Ectodermal cell (in vitro differentiated cells): Measurements from ENCODE around the gene NEDD4L.

Experiments
- H3K27ac ChIP-seq: 2 replicates; pipeline ENCODE4 v1.7.0; 2013; ENCODE audit warnings: mild to moderate bottlenecking, low read depth, low read length; ENCODE audit not compliant: insufficient read depth, poor library complexity, severe bottlenecking
- H3K27me3 ChIP-seq: 2 replicates; pipeline ENCODE4 v1.7.0; 2013; ENCODE audit warnings: mild to moderate bottlenecking, low read length; ENCODE audit not compliant: insufficient read depth, control insufficient read depth, poor library complexity, severe bottlenecking
- H3K36me3 ChIP-seq: one replicate; pipeline ENCODE4 v1.7.0; 2013; ENCODE audit warnings: low read length; ENCODE audit not compliant: control insufficient read depth, insufficient read depth
- H3K4me1 ChIP-seq: one replicate; pipeline ENCODE4 v1.7.0; 2013; ENCODE audit warnings: low read length; ENCODE audit not compliant: control insufficient read depth, insufficient read depth
- H3K4me3 ChIP-seq: 2 replicates; pipeline ENCODE4 v1.7.0; 2013; ENCODE audit warnings: low read depth, low read length, control low read depth; ENCODE audit not compliant: insufficient read depth
- H3K9me3 ChIP-seq: 2 replicates; pipeline ENCODE4 v1.7.0; 2013; ENCODE audit warnings: mild to moderate bottlenecking, low read length, moderate library complexity; ENCODE audit not compliant: control insufficient read depth
- WGBS, 2 experiments: methylation state at CpG; one replicate each; pipeline ENCODE4 v1.1.7; 2013; ENCODE audit warnings: missing lambda C conversion rate in 2 of 2; 5-methylcytosine and 5-hydroxymethylcytosine counted together

Gene NEDD4L

GRCh38 chr18:58362829-58363271 lies 318.8 kb downstream of the NEDD4L start:
- 93 to 96% methylated on average over 2 of the region's 2 CpGs for WGBS, 2 experiments
- no peak overlapping the region for H3K27ac ChIP-seq

GRCh38 chr18:58363767-58364540 lies 319.9 kb downstream of the NEDD4L start:
- Histone ChIP-seq H3K4me3 (no peak overlapping the region), H3K27ac (no peak overlapping the region), H3K9me3 (no peaks in the 10 kb centered on the region), H3K27me3 (no peaks in the 10 kb centered on the region), H3K4me1 (no peaks in the 10 kb centered on the region), H3K36me3 (peaks cover 12% of the 10 kb centered on the region)
- 83 to 97% methylated on average over 3 to 6 of the region's 6 CpGs for WGBS, 2 experiments

More at GRCh38 chr18:58362829-58363271, 318.8 kb downstream of the NEDD4L start:
- Histone ChIP-seq H3K27me3 (no peaks in the 10 kb centered on the region), H3K36me3 (peaks cover 12% of the 10 kb centered on the region), H3K4me1 (no peaks in the 10 kb centered on the region), H3K9me3 (no peaks in the 10 kb centered on the region), H3K4me3 (no peak overlapping the region)

GRCh38 chr18:58364876-58365528 lies 321.0 kb downstream of the NEDD4L start:
- H3K27me3 ChIP-seq = no peaks in the 10 kb centered on the region
- no peak overlapping the region for H3K27ac ChIP-seq
- peaks cover 12% of the 10 kb centered on the region for H3K36me3 ChIP-seq
- no peak overlapping the region for H3K4me3 ChIP-seq
- 92 to 96% methylated on average over 6 to 7 of the region's 7 CpGs for WGBS, 2 experiments
- H3K4me1 ChIP-seq = no peaks in the 10 kb centered on the region
- H3K9me3 ChIP-seq = no peaks in the 10 kb centered on the region

- H3K27me3 ChIP-seq = no peaks in the 10 kb centered on the region
- H3K36me3 ChIP-seq = peaks cover 10% of the 10 kb centered on the region
- WGBS, 2 experiments = 96% methylated on average over 9 of the region's 9 CpGs
- no peak overlapping the region for H3K27ac ChIP-seq
- no peaks in the 10 kb centered on the region for H3K4me1 ChIP-seq
- no peaks in the 10 kb centered on the region for H3K9me3 ChIP-seq
- H3K4me3 ChIP-seq = no peak overlapping the region
Measured at GRCh38 chr18:58367425-58368140, 323.6 kb downstream of the NEDD4L start.

- H3K27ac ChIP-seq = no peak overlapping the region
- H3K27me3 ChIP-seq = no peaks in the 10 kb centered on the region
- peaks cover 7% of the 10 kb centered on the region for H3K36me3 ChIP-seq
- H3K4me3 ChIP-seq = no peak overlapping the region
- H3K9me3 ChIP-seq = no peaks in the 10 kb centered on the region
- 93 to 95% methylated on average over 10 of the region's 10 CpGs for WGBS, 2 experiments
- H3K4me1 ChIP-seq = peaks cover 11% of the 10 kb centered on the region
Measured at GRCh38 chr18:58369616-58370015, 325.6 kb downstream of the NEDD4L start.

DNA sequence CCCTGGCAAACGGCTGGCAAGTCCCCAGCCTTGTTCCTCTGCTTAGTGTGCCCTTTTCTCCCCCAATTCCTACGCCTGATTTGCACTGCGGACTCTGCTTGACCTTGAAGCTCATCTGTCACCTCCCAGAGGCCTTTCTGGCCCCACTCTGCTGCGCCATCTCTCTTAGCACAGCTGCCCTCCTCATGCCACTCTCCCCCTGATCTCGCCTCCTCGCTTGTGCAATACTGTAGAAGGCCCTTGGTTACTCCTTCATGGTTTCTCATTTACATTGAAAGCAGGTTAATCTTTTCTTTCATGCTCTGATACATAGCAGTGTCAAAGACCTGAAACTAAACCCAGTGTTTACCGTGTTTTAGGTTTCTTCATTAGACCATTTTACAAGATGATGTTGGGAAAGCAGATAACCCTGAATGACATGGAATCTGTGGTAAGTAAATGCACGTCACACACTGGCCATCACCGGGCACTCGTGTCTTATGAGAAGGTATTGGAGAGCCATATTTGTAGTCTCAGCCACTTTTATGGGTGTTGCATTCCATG lies 326.1 kb downstream of the NEDD4L start:
- 95 to 97% methylated on average over 10 of the region's 10 CpGs for WGBS, 2 experiments

DNA sequence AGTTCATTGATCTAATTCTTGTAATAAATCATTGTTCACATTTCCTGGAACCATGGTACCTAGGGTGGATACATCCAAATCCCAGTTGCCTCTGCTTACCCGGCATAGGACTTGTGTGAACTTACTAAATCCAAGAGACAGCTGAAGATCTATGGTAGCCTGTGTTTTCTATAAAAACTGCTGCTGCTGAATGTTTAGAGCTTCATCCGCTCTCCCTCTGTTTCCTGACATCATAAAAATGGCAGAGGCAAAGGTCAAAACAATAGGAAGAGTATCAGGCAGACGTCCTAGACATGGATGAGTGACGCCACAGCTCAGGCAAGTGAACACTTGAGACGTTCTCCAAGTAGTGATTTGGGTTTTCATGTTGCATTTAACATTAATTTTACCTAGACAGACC lies 326.6 kb downstream of the NEDD4L start:
- H3K27me3 ChIP-seq = no peaks in the 10 kb centered on the region
- no peak overlapping the region for H3K27ac ChIP-seq
- peaks cover 11% of the 10 kb centered on the region for H3K4me1 ChIP-seq
- 93 to 97% methylated on average over 5 of the region's 5 CpGs for WGBS, 2 experiments
- H3K4me3 ChIP-seq = no peak overlapping the region
- peaks cover 7% of the 10 kb centered on the region for H3K36me3 ChIP-seq
- no peaks in the 10 kb centered on the region for H3K9me3 ChIP-seq

More for the DNA sequence above, 326.1 kb downstream of the NEDD4L start:
- Histone ChIP-seq H3K4me3 (no peak overlapping the region), H3K36me3 (peaks cover 7% of the 10 kb centered on the region), H3K27me3 (no peaks in the 10 kb centered on the region), H3K27ac (no peak overlapping the region), H3K9me3 (no peaks in the 10 kb centered on the region), H3K4me1 (peaks cover 11% of the 10 kb centered on the region)

- WGBS, 2 experiments = 85 to 86% methylated on average over 5 of the region's 5 CpGs
- no peaks in the 10 kb centered on the region for H3K9me3 ChIP-seq
Measured at GRCh38 chr18:58373481-58373880, 329.5 kb downstream of the NEDD4L start.

DNA sequence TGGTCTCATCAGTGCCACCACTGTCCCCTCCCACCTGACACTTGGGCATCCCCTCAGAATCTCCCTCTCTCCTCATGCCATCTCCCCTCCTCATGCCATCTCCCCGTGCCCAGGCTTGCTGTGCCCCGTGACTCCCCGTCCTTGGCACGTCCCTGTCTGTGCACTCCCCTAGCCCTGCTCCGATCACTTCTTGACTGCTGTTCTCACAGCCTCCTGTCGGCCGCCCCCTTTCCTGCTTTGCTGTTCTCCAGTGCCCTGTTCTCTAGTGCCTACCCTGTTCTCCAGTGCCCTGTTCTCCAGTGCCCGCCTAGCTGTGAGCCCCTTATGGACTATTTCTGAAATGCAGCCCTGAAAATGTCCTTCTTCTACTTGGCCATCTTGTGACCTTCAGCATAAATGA lies 331.0 kb downstream of the NEDD4L start:
- H3K4me1 ChIP-seq = peaks cover 20% of the 10 kb centered on the region
- WGBS, 2 experiments = 91% methylated on average over 8 of the region's 8 CpGs
- H3K4me3 ChIP-seq = no peak overlapping the region
- H3K36me3 ChIP-seq = no peaks in the 10 kb centered on the region
- no peaks in the 10 kb centered on the region for H3K27me3 ChIP-seq
- no peak overlapping the region for H3K27ac ChIP-seq
- H3K9me3 ChIP-seq = no peaks in the 10 kb centered on the region

More at GRCh38 chr18:58373481-58373880, 329.5 kb downstream of the NEDD4L start:
- no peaks in the 10 kb centered on the region for H3K27me3 ChIP-seq
- no peak overlapping the region for H3K27ac ChIP-seq
- no peak overlapping the region for H3K4me3 ChIP-seq
- no peaks in the 10 kb centered on the region for H3K36me3 ChIP-seq
- peaks cover 11% of the 10 kb centered on the region for H3K4me1 ChIP-seq
